Gastrocnemius medialis (tissue), 4 donors: ENCODE data around the gene TBCD. TPM values are rescaled to one million over a fixed set of nuclear protein-coding genes. Genes with fewer than 3 reads are reported as not detected.

ENCODE experiments used
- ATAC-seq, 2 donors: fragments of 150-250 bp; one replicate each; pipeline ENCODE4 v1.9.1; 2016
- DNase-seq, 2 donors: peaks; one replicate each; pipeline ENCODE4 v3.0.0-alpha.2; 2019
- H3K27ac ChIP-seq, 4 donors: fragments of 200-600 bp; sonication (generic); 1 replicate in 1 of 4; 2 replicates in 3 of 4; pipeline ENCODE4 v1.5.1; 2016 to 2018; ENCODE audit warnings: mild to moderate bottlenecking in 2 of 4, moderate library complexity in 1 of 4
- H3K27me3 ChIP-seq, 3 donors: fragments of 200-600 bp; sonication (generic) in 2 of 3; 1 replicate in 1 of 3; 2 replicates in 2 of 3; pipeline versions ENCODE4 v1.5.1 to v1.6.0; 2016 to 2019; ENCODE audit warnings: mild to moderate bottlenecking in 1 of 3, moderate library complexity in 1 of 3
- H3K36me3 ChIP-seq, 2 donors: fragments of 200-600 bp; sonication (generic) in 1 of 2; one replicate each; pipeline ENCODE4 v1.5.1; 2017 to 2018
- H3K4me1 ChIP-seq, 2 donors: fragments of 200-600 bp; sonication (generic) in 1 of 2; one replicate each; pipeline ENCODE4 v1.5.1; 2016 to 2017; ENCODE audit warnings: mild to moderate bottlenecking in 2 of 2
- H3K4me3 ChIP-seq, 4 donors: fragments of 200-600 bp; sonication (generic) in 3 of 4; 1 replicate in 1 of 4; 2 replicates in 3 of 4; pipeline ENCODE4 v1.5.1; 2016 to 2019; ENCODE audit warnings: mild to moderate bottlenecking in 2 of 4
- H3K9me3 ChIP-seq, 3 donors: fragments of 200-600 bp; sonication (generic) in 2 of 3; 1 replicate in 1 of 3; 2 replicates in 2 of 3; pipeline ENCODE4 v1.5.1; 2016 to 2019
- CTCF ChIP-seq, 5 experiments: fragments of 450-650 bp in 3 of 5; fragments of 200-600 bp in 2 of 5; sonication (generic) in 2 of 5; IDR thresholded peaks in 4 of 5; conservative IDR thresholded peaks in 1 of 5; 1 replicate in 4 of 5; 2 replicates in 1 of 5; pipeline ENCODE4 v1.5.1; 2016 to 2019; ENCODE audit warnings: antibody characterized with exemption in 5 of 5, mild to moderate bottlenecking in 3 of 5, moderate library complexity in 3 of 5
- POLR2A ChIP-seq, 2 donors: fragments of 450-650 bp; IDR thresholded peaks; one replicate each; pipeline ENCODE4 v1.6.1; 2017; ENCODE audit warnings: antibody characterized with exemption in 2 of 2, mild to moderate bottlenecking in 2 of 2, moderate library complexity in 2 of 2
- in situ Hi-C, 4 donors: fragments of 200-750 bp; cut with MboI; loops; one replicate each; pipeline versions ENCODE4 v1.15.0 to v1.8.0; 2017; ENCODE audit warnings: low sequenced_read_pairs in 4 of 4
- intact Hi-C: fragments of 100-400 bp; cut with DNase I; formaldehyde crosslinking; loops from one replicate; pipeline ENCODE4 v1.15.1; 2023; ENCODE audit warnings: low total_unique reads
- total RNA-seq, 4 donors: library from RNA; depleted of rRNA; stranded (reverse); fragments of >200 nt; gene quantifications; one replicate each; pipeline versions ENCODE4 v1.1.0 to v1.2.3, GENCODE V29; 2016

The TBCD gene
- total RNA-seq, 4 donors from 2014 or later, result 18.0 to 50.4 (median 33.3) TPM

GRCh38 chr17:82704886-82705285 lies 47.0 kb upstream of the TBCD start:
- in situ Hi-C loops (no loop called here), intact Hi-C loops (no loop called here)
- Histone ChIP-seq H3K4me1 (peaks cover 0 to 9% of the 10 kb centered on the region in 2 donors), H3K9me3 (no peaks in the 10 kb centered on the region), H3K27me3 (no peaks in the 10 kb centered on the region), H3K4me3 (no peak overlapping the region), H3K27ac (no peak overlapping the region), H3K36me3 (no peaks in the 10 kb centered on the region)
- ATAC-seq, result no peak
- no peak for TF ChIP-seq POLR2A (IDR thresholded peaks at IDR 0.05)
- no peak for TF ChIP-seq CTCF (IDR thresholded peaks at IDR 0.05 in 4 of 5, conservative IDR thresholded peaks at IDR 0.05 in 1 of 5)
- no peak for DNase-seq

- TF ChIP-seq POLR2A (IDR thresholded peaks at IDR 0.05) (no peak), CTCF (IDR thresholded peaks at IDR 0.05 in 4 of 5, conservative IDR thresholded peaks at IDR 0.05 in 1 of 5) (no peak)
- Histone ChIP-seq H3K9me3 (no peaks in the 10 kb centered on the region), H3K4me3 (no peak overlapping the region), H3K27ac (no peak overlapping the region), H3K4me1 (peaks cover 0 to 9% of the 10 kb centered on the region in 2 donors), H3K27me3 (no peaks in the 10 kb centered on the region), H3K36me3 (no peaks in the 10 kb centered on the region)
- DNase-seq (no peak), ATAC-seq (no peak)
- in situ Hi-C loops (no loop called here), intact Hi-C loops (no loop called here)
These were observed 46.1 kb upstream of the TBCD start for GRCh38 chr17:82705756-82706155.

GRCh38 chr17:82709024-82709675 lies 42.7 kb upstream of the TBCD start:
- Histone ChIP-seq H3K27ac (peak overlapping the region in 1 of 4 donors; percentile 51), H3K27me3 (no peaks in the 10 kb centered on the region), H3K9me3 (no peaks in the 10 kb centered on the region), H3K4me3 (no peak overlapping the region), H3K4me1 (peaks cover 10 to 19% of the 10 kb centered on the region in 2 donors), H3K36me3 (no peaks in the 10 kb centered on the region)
- DNase-seq (no peak), ATAC-seq (no peak)
- in situ Hi-C loops (no loop called here), intact Hi-C loops (no loop called here)
- TF ChIP-seq CTCF (IDR thresholded peaks at IDR 0.05 in 4 of 5, conservative IDR thresholded peaks at IDR 0.05 in 1 of 5) (no peak), POLR2A (IDR thresholded peaks at IDR 0.05) (no peak)

- in situ Hi-C loops (no loop called here), intact Hi-C loops (no loop called here)
- no peaks in the 10 kb centered on the region for H3K36me3 ChIP-seq
- ATAC-seq, result no peak
- H3K27me3 ChIP-seq, result no peaks in the 10 kb centered on the region
- H3K4me3 ChIP-seq, result no peak overlapping the region
- no peak for DNase-seq
- H3K27ac ChIP-seq, result peak overlapping the region in 1 of 4 donors; percentile 51
- no peaks in the 10 kb centered on the region for H3K9me3 ChIP-seq
- H3K4me1 ChIP-seq, result peaks cover 10 to 19% of the 10 kb centered on the region in 2 donors
- TF ChIP-seq CTCF (IDR thresholded peaks at IDR 0.05 in 4 of 5, conservative IDR thresholded peaks at IDR 0.05 in 1 of 5) (no peak), POLR2A (IDR thresholded peaks at IDR 0.05) (no peak)
These were observed 42.0 kb upstream of the TBCD start for GRCh38 chr17:82709676-82710498.
